HuH-7.5 (cell line): Measurements from ENCODE around the gene DLGAP1.

Experiments
- DNase-seq: peaks from one replicate; pipeline ENCODE4 v3.0.0; 2011; ENCODE audit warnings: low spot score

Gene DLGAP1

DNA sequence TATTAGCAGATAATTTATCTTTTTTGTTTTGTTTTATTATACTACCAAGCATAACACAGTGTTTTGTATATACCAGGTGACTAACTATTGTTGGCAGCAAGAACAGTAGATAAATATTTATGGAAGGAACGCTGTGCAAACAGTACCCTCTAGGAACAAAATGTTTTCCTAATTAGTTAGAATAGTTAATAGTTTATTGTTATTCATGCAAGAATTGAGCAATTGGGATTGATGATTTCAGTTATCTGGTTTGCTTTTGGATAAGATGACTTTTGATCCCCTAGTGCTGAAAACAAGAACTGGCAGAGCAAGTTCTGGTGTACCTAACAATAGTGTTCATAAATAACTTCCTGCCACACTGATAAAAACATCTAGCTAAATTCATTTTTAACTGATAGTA is 681.8 kb downstream of the DLGAP1 start:
- no peak for DNase-seq

GRCh38 chr18:3771121-3771971 is 683.8 kb downstream of the DLGAP1 start:
- DNase-seq = peak; percentile 83

- DNase-seq = no peak
Measured at GRCh38 chr18:3761266-3761665, 693.8 kb downstream of the DLGAP1 start.

DNA sequence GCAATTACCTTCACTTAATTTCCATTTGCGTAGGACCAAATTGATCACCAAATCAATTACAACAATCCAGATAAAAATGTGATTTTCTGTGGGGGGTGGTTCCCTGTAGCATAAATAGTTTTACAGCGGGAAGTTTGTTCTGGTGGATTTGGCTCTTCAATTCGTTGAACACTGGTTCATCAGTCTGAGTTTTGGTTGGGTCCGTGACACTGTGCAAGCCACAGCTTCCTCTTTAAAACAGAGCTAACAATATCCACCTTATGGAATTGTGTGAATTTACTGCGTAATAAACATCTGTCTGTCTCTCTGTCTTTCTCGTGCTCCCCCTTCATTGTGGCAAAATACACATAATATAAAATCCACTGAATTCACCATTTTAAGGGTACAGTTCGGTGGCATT is 694.4 kb downstream of the DLGAP1 start:
- DNase-seq = no peak

DNA sequence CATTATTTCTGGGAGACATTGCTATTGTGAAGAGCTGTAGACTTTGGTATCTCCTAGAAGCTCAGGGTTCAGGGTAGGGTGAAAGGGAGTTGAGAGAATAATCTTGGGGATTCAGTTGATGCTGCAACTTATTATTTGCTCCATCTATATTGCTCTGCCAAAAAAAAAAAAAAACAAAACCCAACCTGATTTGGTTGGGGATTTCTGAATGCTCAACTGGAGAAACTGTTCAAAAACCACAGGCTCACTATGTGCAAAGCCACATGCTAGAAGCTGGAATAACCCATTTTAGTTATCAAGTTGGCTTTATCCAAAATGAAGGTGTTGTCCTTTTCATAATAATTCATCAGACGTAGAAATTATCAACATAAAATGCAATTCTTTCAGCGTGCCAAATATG is 696.0 kb downstream of the DLGAP1 start:
- DNase-seq = no peak

- DNase-seq = no peak
Measured at GRCh38 chr18:3758531-3758930, 696.6 kb downstream of the DLGAP1 start.

- no peak for DNase-seq
Measured at GRCh38 chr18:3757361-3757760, 697.7 kb downstream of the DLGAP1 start.

DNA sequence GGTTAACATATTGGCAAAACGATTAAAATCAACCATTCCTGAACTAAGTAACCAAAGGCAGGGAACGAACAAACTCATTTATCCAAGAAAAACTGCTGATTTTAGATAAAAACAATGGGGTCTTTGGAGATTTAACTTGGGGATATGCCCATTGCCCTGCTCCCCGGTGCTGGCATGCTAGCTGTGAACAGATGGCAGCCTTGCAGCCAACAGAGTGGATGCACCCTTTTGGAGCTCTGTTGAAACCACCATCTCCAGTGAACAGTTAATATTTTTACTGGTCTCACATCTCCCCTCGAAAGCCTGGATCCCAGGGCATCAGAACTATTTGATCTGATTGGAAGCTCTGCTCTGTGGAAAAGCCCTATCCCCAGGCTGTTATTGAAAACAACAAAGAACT is 702.0 kb downstream of the DLGAP1 start:
- no peak for DNase-seq

- no peak for DNase-seq
Measured at GRCh38 chr18:3748086-3748485, 707.0 kb downstream of the DLGAP1 start.

GRCh38 chr18:3747176-3747973 is 707.7 kb downstream of the DLGAP1 start:
- DNase-seq = no peak

DNA sequence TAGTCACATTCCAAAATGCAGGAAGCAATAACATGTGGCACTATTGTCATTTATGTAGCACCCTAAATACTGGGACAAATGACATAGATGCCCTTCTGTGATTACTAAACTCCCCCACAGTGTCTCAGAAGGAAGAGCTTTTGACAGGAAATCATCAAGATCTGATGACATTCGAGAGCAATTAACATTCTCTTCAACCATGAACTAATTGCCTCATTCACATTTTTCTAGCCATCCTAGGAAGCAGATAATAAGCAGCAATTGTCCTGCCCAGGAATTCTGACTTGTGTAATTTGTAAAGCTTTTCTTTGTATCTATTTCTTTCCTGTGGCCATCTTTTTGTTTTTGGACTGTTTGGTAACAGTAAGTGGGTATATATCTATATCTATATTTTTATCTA is 712.6 kb downstream of the DLGAP1 start:
- no peak for DNase-seq

DNA sequence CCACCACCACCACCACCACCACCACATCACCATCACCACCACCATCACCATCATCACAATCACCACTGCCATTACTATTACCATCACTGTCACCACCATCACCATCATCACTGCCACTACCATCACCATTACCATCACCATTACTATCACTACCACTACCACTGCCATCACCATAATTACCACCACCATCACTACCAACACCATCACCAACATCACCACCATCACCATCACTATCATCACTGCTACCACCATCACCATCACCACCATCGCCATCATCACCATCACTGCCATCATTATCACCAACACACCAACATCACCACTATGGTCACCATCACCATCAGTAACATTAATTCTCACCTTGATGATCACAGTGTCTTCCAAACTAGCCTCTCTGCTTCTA is 713.8 kb downstream of the DLGAP1 start:
- no peak for DNase-seq

DNA sequence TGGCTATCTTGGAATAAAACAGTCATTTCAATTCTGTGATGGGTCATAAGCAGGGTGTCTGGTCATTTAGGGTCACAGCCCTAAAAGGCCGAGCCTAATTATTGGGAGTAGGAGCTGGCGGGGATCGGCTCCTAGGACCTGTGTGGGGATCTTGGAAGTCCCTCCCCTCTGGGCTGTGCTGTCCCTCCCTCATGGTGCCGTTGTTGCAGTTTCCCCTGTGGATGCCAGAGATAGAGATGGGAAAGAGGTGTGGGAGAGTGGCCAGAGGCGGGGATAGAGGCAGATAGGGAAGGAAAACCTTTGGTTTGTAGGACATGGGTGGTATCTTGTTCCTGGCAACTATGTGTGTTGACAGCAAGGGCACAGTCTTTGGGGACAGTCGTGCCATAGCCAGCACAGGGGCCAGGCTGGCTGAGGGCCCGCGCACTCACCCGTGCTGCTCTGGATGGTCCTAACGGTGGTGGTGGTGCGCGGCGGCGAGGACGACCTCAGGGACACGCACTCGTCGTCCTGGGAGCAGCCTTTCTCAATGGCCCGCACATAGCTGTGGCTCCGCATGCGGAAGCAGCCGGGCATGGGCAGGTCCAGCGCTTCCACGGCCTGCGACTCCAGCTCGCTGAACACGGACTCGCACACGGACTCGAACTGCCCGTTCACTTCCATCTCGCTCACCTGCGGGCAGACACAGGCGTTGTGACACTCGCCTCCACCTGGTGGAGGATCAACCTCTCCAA is 726.2 kb downstream of the DLGAP1 start:
- DNase-seq = no peak

GRCh38 chr18:3727274-3727673 is 727.8 kb downstream of the DLGAP1 start:
- no peak for DNase-seq

DNA sequence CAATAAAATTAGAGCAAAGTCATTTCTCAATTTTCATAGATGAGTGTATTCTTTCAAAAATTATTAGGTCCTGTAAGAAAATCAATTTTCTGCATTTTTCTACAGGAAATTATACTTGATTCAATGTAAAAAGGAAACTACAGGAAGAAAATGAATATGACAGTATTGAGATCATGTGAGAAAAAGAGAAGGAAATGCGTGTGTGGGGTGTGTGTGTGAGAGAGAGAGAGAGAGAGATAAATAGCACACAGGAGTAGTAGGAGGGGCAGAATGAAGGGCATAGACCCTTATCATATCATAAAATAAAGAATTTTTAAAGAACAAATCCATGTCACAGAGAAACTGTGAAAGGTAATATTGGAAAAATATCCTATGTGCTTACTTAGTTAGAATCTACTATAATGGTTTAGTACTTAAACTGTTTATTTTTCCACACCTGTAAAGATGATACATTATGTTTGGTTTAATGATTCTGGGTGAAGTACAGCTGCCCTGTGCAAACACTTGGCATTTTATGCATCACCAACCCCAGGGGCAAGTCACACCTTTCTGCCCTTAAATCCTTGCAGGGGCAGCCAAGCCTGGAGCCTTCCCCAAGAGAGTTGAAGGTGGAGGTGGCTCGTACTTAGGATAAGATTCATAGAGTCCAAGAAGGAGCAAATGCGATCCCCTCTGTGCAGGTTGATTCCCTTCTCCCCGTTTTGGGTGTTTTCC is 728.7 kb downstream of the DLGAP1 start:
- DNase-seq = no peak

DNA sequence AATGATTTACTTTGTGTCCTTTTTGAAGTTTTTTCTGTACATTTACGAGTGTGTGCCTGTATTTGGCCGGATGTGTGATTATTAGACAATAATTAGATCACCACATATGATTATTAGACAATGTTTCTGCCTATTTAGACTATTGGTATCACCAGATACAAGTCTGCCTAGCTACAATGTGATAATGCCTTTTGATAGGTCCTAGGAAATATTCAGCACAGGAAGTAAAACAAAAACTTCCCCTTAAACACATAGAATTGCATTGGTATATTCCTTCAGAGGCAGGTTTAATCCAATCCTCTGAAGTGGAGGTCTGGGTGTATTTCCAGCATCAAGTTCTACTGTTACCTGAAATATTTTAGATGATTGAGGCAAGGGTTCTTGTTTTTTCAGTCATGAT is 730.0 kb downstream of the DLGAP1 start:
- no peak for DNase-seq

DNA sequence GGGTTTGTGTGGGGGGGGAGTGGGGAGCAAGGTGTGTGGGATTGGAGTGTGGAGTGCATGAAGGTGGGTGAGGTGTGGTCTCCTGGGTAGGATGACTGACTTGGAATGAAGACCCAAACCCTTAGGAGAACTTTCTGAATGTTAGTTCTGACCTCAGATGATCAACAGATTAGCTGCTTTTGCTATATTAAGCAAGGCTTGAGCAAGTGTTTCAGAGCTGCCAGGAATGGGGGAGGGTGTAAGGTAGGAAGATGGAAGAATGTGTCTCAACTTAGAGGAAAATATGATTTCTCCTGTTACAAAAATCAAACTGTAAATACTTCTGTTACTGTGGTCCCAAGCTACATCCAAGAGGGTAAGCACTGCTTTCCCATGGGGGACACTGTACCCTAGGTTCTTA is 731.6 kb downstream of the DLGAP1 start:
- no peak for DNase-seq

DNA sequence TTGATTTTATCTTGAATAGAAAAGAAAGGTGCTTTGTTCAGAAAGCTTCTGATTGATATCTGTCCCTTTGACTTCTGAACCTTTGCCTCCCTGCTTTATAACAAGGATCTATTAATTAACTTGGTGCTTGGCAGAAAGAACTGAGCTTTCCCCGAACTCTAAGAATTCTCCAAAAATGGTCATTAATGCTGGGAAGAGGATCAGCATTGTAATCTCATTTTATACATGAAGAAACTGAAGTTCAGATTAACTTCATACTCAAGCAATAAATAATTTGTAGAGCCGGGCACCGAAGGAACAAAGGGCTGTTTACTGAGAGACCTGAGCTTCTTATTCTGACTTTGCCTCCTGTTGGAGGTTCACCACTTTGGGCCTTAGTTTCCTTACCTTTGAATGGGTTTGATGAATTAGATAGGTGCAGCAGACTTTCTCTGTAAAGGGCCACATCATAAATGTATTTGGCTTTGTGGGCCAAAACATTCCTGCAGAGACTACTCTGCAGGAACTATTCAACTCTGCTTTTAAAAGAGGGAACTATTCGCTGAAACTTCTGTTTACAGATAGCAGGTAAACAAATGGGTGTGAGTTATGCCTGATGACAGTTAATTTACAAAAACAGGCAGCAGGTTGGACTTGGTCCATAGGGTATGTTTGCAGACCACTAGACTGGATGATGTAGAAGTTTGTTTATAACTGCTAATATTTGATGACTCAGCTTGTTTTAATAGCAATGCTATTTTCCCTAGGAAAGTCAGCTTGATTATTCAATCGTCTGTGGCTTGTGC is 732.3 kb downstream of the DLGAP1 start:
- no peak for DNase-seq

GRCh38 chr18:3721771-3722648 is 733.1 kb downstream of the DLGAP1 start:
- DNase-seq = no peak
